Karpas-422 (cell line): ENCODE data around the gene TBCC. TPM values are rescaled to one million over a fixed set of nuclear protein-coding genes. Genes with fewer than 3 reads are reported as not detected.
A peak's percentile ranks its signal among the peaks of the same experiment; 100 is the strongest.

Source experiments
- DNase-seq: peaks from one replicate; pipeline ENCODE4 v3.0.0-alpha.2; 2015
- H2AFZ ChIP-seq: fragments of 200-600 bp; sonication (generic); 2 replicates; pipeline ENCODE4 v1.6.1; 2014; ENCODE audit warnings: antibody characterized with exemption, low read length, mixed read lengths
- H3K27ac ChIP-seq: fragments of 200-600 bp; sonication (generic); 2 replicates; pipeline ENCODE4 v1.5.1; 2014; ENCODE audit warnings: mild to moderate bottlenecking, low read length, moderate library complexity
- H3K27me3 ChIP-seq: fragments of 200-600 bp; sonication (generic); 2 replicates; pipeline ENCODE4 v1.6.1; 2014; ENCODE audit warnings: low read length, mixed read lengths
- H3K36me3 ChIP-seq: fragments of 200-600 bp; sonication (generic); 2 replicates; pipeline ENCODE4 v1.6.1; 2014; ENCODE audit warnings: low read length, mixed read lengths; ENCODE audit not compliant: insufficient read depth
- H3K4me1 ChIP-seq: fragments of 200-600 bp; sonication (generic); 2 replicates; pipeline ENCODE4 v1.6.1; 2014; ENCODE audit warnings: mild to moderate bottlenecking, low read length, mixed read lengths
- H3K4me2 ChIP-seq: fragments of 200-600 bp; sonication (generic); 2 replicates; pipeline ENCODE4 v1.6.1; 2014; ENCODE audit warnings: low read length, low read depth, mild to moderate bottlenecking; ENCODE audit not compliant: poor library complexity, severe bottlenecking
- H3K4me3 ChIP-seq: fragments of 200-600 bp; sonication (generic); 2 replicates; pipeline ENCODE4 v1.5.1; 2014; ENCODE audit warnings: mild to moderate bottlenecking, antibody characterized with exemption, low read length, mixed read lengths
- H3K79me2 ChIP-seq: fragments of 200-600 bp; sonication (generic); 2 replicates; pipeline ENCODE4 v1.6.1; 2014; ENCODE audit warnings: mild to moderate bottlenecking, low read length, mixed read lengths
- H3K9ac ChIP-seq: fragments of 200-600 bp; sonication (generic); 2 replicates; pipeline ENCODE4 v1.6.0; 2014; ENCODE audit warnings: low read length
- H3K9me2 ChIP-seq: fragments of 200-600 bp; sonication (generic), shearing (Covaris generic); replicated peaks from 2 replicates; pipeline ENCODE4 v1.6.0; 2014; ENCODE audit warnings: mild to moderate bottlenecking, low read length, moderate library complexity; ENCODE audit not compliant: insufficient read depth
- H3K9me3 ChIP-seq: fragments of 300-700, 200-600 bp; sonication (generic); 2 replicates; pipeline ENCODE4 v1.6.1; 2014; ENCODE audit warnings: low read length, mixed read lengths
- H4K20me1 ChIP-seq: fragments of 200-600 bp; sonication (generic); 2 replicates; pipeline ENCODE4 v1.6.1; 2014; ENCODE audit warnings: mild to moderate bottlenecking, antibody characterized with exemption, low read length, low read depth; ENCODE audit not compliant: insufficient read depth
- total RNA-seq: library from RNA; depleted of rRNA; stranded (reverse); fragments of >200 nt; shearing (Covaris generic); gene quantifications from 2 replicates; pipeline ENCODE4 v1.2.3, GENCODE V29; 2014; ENCODE audit warnings: low replicate concordance

TBCC gene
- total RNA-seq, 1 experiment from 2014 or later = 154 TPM

DNA sequence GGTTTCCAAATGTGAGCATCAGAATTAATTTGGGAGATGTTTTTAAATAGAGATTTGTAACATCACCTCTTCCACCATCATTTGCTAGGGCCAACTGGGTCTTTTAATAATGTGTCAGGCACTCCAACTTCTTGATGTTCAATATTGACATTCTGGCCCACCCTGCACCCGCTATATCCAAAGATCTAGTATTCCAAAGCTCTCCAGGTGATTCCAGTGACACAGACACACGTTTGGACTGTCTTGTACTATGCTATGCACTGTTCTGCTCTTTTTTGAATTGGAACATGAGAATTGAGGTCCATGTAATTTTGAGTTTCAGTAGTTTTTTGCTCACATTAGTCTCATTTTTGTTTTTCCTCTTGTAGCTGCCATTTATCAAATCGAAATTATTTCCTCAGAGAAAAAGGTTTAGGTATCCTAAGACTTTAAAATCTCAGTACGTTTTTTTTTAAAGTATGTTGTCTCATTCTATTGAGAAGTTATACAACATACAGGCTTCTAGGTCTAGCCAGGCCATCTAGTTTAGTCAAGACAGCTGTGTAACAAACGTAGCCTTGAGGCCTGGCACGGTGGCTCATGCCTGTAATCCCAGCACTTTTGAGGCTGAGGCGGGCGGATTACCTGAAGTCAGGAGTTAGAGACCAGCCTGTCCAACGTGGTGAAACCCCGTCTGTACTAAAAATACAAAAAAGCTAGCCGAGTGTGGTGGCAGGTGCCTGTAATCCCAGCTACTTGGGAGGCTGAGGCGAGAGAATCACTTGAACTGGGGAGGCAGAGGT is 39.0 kb upstream of the TBCC start:
- Histone ChIP-seq H4K20me1 (no peaks in the 10 kb centered on the region), H3K27ac (peak overlapping the region; percentile 98), H3K9me2 (no peaks in the 10 kb centered on the region), H3K79me2 (peaks cover 71% of the 10 kb centered on the region), H3K27me3 (no peaks in the 10 kb centered on the region), H3K4me2 (peak overlapping the region; percentile 87), H3K36me3 (no peaks in the 10 kb centered on the region), H3K4me3 (peak overlapping the region; percentile 77), H2AFZ (no peak overlapping the region), H3K9ac (peak overlapping the region; percentile 90), H3K9me3 (no peaks in the 10 kb centered on the region), H3K4me1 (peaks cover 78% of the 10 kb centered on the region)
- DNase-seq = peak; percentile 49

DNA sequence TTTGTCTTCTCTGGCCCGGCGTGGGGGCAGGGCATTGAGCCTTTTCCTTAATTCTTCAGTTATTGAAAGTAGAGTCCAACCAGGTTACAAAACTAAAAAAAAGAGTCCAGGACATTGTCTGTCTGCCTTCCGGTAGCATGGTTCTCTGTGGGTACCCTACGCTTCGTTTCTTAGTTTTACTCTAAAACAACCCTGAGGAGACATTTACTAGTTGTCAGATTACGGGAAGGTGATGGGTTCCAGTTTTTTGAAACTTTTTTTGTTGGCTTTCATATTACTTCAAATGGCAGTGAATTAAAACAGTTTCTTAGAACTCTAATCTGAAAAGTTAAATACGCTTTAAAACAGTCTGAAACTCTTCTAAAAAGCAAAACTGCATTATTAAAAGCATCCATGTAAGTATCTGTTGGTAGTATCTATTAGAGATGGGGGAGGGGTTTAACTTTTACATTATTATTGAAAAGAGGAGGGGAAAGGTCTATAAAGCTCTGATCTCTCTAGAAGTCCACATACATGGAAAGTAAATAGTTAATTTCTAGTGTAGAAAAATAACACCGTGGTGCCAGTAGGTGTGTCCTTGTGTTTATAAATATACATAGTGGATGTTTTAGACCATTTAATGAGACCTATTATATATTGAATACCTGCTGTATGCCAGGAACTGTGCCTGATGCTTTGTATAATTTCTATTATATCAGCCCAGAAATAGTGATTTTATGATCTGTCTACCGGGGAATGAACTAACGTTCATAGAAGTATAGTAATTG is 38.2 kb upstream of the TBCC start:
- H3K79me2 ChIP-seq = peaks cover 70% of the 10 kb centered on the region
- H2AFZ ChIP-seq = no peak overlapping the region
- H3K4me1 ChIP-seq = peaks cover 78% of the 10 kb centered on the region
- H3K4me2 ChIP-seq = peak overlapping the region; percentile 87
- no peaks in the 10 kb centered on the region for H3K27me3 ChIP-seq
- H3K9ac ChIP-seq = peak overlapping the region; percentile 90
- peak; percentile 74 for DNase-seq
- H3K9me3 ChIP-seq = no peaks in the 10 kb centered on the region
- peak overlapping the region; percentile 98 for H3K27ac ChIP-seq
- H3K4me3 ChIP-seq = peak overlapping the region; percentile 77
- no peaks in the 10 kb centered on the region for H4K20me1 ChIP-seq
- H3K36me3 ChIP-seq = no peaks in the 10 kb centered on the region
- no peaks in the 10 kb centered on the region for H3K9me2 ChIP-seq

DNA sequence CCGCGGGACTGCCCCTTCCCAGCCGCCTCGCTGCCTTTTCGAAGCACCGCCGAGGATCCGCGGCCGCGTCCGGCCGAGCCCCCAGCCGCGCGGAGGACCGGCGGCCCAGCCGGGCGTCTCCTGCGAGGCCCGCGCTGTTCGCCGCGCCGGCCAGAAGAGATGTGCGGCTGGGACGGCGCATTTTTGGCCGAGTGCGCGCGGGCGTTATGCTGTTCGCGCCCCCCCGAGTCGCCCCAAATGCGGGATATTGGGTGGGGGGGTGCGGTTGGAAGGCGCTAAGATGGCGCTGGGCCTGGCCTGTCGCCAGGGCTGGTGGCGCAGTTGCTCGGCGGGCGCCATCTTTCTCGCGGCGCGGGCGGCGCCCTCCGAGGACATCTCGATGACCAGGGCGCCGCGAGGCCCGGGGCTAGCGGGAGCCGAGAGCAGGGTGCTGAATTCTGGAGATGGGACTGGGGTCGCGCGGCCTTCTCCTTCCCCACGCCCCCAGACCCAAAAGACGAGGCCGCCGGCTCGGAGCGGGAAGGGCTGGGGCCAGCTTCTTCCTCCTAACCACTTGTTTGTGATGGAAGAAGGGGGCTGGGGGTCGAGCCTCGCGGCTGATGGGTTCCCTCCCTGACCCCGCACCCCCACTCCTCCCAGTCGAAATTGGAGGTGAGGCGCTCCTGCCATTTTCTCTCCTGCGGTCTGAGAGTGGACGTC is 37.4 kb upstream of the TBCC start:
- Histone ChIP-seq H2AFZ (no peak overlapping the region), H3K4me1 (peaks cover 78% of the 10 kb centered on the region), H3K36me3 (no peaks in the 10 kb centered on the region), H4K20me1 (no peaks in the 10 kb centered on the region), H3K27me3 (no peaks in the 10 kb centered on the region), H3K4me3 (peak overlapping the region; percentile 77), H3K9ac (peak overlapping the region; percentile 90), H3K9me3 (no peaks in the 10 kb centered on the region), H3K9me2 (no peaks in the 10 kb centered on the region), H3K4me2 (peak overlapping the region; percentile 87), H3K79me2 (peaks cover 63% of the 10 kb centered on the region), H3K27ac (peak overlapping the region; percentile 98)
- peak; percentile 90 for DNase-seq

DNA sequence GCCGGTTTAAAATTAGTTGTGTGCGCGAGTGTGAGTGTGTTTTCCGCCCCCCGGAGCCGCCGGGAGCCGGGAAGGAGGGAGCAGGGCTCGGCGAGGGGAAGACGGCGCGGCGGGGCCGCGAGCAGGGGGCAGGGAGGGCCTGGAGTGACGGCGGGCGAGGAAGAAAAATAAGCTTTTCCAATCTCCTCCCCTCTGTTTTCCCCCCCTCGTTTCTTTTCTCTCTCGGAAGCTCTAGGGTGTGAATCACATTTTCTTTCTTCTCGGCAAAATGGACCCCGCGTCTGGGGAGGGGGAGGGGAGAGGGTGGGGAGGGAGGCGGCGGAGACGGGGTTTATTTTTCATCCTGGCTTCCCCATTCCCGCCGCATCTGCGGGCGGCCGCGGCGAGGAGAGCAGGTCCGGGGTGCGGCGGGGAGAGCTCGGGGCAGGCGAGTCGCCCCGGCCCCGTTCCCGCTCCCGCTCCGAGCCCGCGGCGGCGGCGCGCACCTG is 36.8 kb upstream of the TBCC start:
- Histone ChIP-seq H3K4me2 (peak overlapping the region; percentile 87), H3K36me3 (no peaks in the 10 kb centered on the region), H3K9ac (peak overlapping the region; percentile 90), H3K27ac (peak overlapping the region; percentile 98), H3K9me3 (no peaks in the 10 kb centered on the region), H3K4me1 (peaks cover 79% of the 10 kb centered on the region), H4K20me1 (no peaks in the 10 kb centered on the region), H3K4me3 (peak overlapping the region; percentile 77), H3K79me2 (peaks cover 59% of the 10 kb centered on the region), H3K9me2 (no peaks in the 10 kb centered on the region), H2AFZ (no peak overlapping the region), H3K27me3 (no peaks in the 10 kb centered on the region)
- peak; percentile 90 for DNase-seq

DNA sequence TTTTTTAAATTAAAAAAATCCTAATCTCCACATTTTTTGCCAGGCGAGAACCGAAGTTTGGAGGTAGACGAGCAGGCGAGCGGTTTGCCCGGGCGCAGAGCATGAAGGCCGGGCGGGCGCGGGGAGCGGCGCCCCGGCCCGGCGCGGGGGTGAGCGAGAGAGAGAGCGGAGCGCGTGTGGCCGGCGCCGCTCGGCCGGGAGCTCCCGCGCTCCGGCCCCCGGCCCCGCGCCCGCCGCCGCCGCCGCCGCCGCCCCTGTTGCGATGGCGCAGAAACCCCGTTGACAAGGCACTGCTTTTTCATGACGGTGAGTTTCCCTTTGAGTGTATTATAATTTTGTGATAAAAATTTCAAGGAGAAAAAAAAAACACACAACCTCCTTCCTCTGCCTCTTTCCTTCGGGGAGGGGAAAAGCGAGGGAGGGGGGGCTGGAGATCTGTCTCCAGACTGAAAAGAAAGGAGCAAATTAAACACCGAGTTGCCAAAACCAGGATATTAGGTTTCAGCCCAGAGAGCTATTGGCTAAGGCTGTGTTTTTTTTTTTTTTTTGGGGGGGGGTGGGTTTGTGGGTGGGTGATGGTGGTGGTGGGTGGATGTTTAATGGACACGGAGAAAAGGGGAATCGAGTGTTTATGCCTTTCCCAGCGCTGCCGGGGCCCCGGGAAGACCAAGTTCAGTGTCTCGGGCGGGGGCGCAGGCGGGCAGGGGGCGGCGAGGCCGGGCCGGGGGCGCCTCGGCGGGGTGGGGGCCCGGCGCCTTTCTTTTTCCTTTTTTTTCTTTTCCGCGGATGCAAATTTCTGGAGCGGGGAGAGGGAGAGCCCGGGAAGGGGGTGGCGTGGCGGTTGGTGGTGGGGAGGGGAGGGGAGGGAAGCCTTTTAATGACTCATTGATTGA is 36.1 kb upstream of the TBCC start, which contains the start of gene BICRAL:
Gene BICRAL, plus strand, starts transcription at position 257 of the 893 bp plus-strand sequence. CDS start 39,971 bp downstream, outside the sequence.
- Histone ChIP-seq H3K4me1 (peaks cover 79% of the 10 kb centered on the region), H3K27me3 (no peaks in the 10 kb centered on the region), H3K36me3 (no peaks in the 10 kb centered on the region), H3K79me2 (peaks cover 52% of the 10 kb centered on the region), H3K9me2 (no peaks in the 10 kb centered on the region), H3K9me3 (no peaks in the 10 kb centered on the region), H3K4me2 (peak within 1 kb of the TSS; percentile 87), H3K9ac (peak within 1 kb of the TSS; percentile 90), H4K20me1 (no peaks in the 10 kb centered on the region), H3K4me3 (peak within 1 kb of the TSS; percentile 77), H3K27ac (peak within 1 kb of the TSS; percentile 98), H2AFZ (no peak within 1 kb of the TSS)
- DNase-seq = peak; percentile 92

DNA sequence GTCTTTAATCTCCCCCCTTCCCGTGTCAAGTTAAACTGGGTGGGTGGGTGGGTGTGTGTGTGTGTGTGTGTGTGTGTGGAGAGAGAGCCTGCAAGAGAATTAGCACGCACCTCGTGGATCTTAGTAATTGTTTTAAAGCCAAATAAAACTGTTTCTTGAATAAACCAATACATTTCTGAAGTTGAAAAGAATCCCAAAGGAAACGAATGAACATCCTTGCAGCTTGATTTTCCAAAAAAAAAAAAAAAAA is 35.6 kb upstream of the TBCC start:
- H3K36me3 ChIP-seq = no peaks in the 10 kb centered on the region
- no peak overlapping the region for H2AFZ ChIP-seq
- peak overlapping the region; percentile 90 for H3K9ac ChIP-seq
- H3K4me2 ChIP-seq = peak overlapping the region; percentile 87
- H3K4me3 ChIP-seq = peak overlapping the region; percentile 45; the same call in 1 of the 2 replicates
- H4K20me1 ChIP-seq = no peaks in the 10 kb centered on the region
- H3K9me2 ChIP-seq = no peaks in the 10 kb centered on the region
- H3K27ac ChIP-seq = peak overlapping the region; percentile 98
- peak; percentile 94 for DNase-seq
- H3K79me2 ChIP-seq = peaks cover 46% of the 10 kb centered on the region
- no peaks in the 10 kb centered on the region for H3K9me3 ChIP-seq
- H3K4me1 ChIP-seq = peaks cover 79% of the 10 kb centered on the region
- no peaks in the 10 kb centered on the region for H3K27me3 ChIP-seq

DNA sequence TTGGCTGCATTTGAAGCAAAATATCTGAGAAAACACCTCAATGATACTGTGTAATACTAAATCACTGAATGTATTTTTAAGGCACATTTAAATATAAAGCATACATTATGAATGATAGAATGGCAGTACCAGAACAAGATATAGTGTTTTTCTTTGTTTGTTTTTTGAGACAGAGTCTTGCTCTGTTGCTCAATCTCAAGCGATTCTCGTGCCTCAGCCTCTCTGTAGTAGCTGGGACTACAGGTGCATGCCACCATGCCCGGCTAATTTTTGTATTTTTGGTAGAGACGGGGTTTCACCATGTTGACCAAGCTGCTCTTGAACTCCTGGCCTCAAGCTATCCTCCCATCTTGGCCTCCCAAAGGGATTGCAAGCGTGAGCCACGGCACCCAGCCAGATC is 33.6 kb upstream of the TBCC start:
- Histone ChIP-seq H3K27ac (peak overlapping the region; percentile 98), H3K4me3 (no peak overlapping the region), H4K20me1 (no peaks in the 10 kb centered on the region), H3K4me2 (peak overlapping the region; percentile 86), H2AFZ (no peak overlapping the region), H3K79me2 (peaks cover 27% of the 10 kb centered on the region), H3K4me1 (peaks cover 75% of the 10 kb centered on the region), H3K36me3 (no peaks in the 10 kb centered on the region), H3K9me2 (no peaks in the 10 kb centered on the region), H3K27me3 (no peaks in the 10 kb centered on the region), H3K9me3 (no peaks in the 10 kb centered on the region), H3K9ac (peak overlapping the region; percentile 56; the same call in 1 of the 2 replicates)
- no peak for DNase-seq
